DND-41 (cell line): Measurements from ENCODE around the gene METTL13.

Source experiments
- EZH2 ChIP-seq: IDR thresholded peaks from 3 replicates; pipeline ENCODE4 v1.6.1; 2012; ENCODE audit warnings: borderline replicate concordance, low read depth, mild to moderate bottlenecking, moderate library complexity, low read length, inconsistent platforms; ENCODE audit not compliant: severe bottlenecking
- TF ChIP-seq, protein P1 (sequence below): IDR thresholded peaks from 2 replicates; pipeline ENCODE4 v1.5.1; 2012; ENCODE audit warnings: borderline replicate concordance, low read length, moderate library complexity, mild to moderate bottlenecking; ENCODE audit not compliant: poor library complexity, severe bottlenecking; ENCODE audit errors: extremely low read depth

DNA sequence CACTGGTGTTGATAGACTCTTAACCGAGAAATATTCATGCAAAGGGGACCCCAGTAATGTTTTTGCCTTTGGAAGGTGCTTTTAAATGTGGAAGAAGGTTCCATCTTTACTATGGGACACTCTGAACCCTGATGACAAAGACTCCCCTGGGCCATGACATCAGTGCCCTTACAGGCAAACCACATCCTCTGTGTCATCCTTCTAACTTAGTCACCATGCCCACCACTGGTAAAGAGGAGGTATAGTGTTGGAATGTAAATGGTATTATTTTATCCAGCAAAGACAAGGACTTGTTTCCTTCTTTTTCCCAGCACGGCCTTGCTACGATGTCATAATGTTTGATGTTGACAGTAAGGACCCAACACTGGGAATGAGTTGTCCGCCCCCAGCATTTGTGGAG lies 12.6 kb downstream of the METTL13 start:
- TF ChIP-seq, protein P1, sequence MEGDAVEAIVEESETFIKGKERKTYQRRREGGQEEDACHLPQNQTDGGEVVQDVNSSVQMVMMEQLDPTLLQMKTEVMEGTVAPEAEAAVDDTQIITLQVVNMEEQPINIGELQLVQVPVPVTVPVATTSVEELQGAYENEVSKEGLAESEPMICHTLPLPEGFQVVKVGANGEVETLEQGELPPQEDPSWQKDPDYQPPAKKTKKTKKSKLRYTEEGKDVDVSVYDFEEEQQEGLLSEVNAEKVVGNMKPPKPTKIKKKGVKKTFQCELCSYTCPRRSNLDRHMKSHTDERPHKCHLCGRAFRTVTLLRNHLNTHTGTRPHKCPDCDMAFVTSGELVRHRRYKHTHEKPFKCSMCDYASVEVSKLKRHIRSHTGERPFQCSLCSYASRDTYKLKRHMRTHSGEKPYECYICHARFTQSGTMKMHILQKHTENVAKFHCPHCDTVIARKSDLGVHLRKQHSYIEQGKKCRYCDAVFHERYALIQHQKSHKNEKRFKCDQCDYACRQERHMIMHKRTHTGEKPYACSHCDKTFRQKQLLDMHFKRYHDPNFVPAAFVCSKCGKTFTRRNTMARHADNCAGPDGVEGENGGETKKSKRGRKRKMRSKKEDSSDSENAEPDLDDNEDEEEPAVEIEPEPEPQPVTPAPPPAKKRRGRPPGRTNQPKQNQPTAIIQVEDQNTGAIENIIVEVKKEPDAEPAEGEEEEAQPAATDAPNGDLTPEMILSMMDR = no peak
- TF ChIP-seq EZH2 = no peak
